HG02870 (cell line): ENCODE measurements around the gene AGTRAP.

ENCODE experiments used
- ATAC-seq: cut with Tn5 transposase; IDR thresholded peaks from one replicate; pipeline ENCODE4 v1.9.1; 2021; ENCODE audit warnings: mild to moderate bottlenecking, moderate library complexity; ENCODE audit not compliant: unreplicated experiment

The AGTRAP gene

DNA sequence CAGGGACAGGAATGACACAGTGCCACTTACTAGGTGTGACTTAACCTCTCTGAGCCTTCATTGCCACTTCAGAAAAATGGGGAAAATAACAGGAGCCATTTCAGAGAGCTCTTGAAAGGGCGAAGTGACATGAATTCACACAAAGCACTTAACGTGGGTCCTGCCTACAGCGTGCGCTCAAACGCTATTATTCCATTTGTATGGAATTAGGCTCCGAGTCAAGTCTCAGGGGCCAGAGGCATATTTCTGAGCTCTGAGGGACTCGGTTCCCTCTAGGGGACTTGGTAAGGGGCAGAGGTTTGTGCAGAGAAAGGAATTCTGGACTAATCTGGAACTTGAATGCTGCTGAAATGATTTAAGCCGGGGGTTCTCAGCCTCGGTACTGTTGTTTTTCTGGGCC, 30.3 kb upstream of the AGTRAP start:
- ATAC-seq = no peak

DNA sequence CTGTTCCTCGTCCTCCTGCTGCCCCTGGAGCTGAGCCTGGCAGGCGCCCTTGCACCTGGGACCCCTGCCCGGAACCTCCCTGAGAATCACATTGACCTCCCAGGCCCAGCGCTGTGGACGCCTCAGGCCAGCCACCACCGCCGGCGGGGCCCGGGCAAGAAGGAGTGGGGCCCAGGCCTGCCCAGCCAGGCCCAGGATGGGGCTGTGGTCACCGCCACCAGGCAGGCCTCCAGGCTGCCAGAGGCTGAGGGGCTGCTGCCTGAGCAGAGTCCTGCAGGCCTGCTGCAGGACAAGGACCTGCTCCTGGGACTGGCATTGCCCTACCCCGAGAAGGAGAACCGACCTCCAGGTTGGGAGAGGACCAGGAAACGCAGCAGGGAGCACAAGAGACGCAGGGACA, 29.6 kb upstream of the AGTRAP start:
- no peak for ATAC-seq

DNA sequence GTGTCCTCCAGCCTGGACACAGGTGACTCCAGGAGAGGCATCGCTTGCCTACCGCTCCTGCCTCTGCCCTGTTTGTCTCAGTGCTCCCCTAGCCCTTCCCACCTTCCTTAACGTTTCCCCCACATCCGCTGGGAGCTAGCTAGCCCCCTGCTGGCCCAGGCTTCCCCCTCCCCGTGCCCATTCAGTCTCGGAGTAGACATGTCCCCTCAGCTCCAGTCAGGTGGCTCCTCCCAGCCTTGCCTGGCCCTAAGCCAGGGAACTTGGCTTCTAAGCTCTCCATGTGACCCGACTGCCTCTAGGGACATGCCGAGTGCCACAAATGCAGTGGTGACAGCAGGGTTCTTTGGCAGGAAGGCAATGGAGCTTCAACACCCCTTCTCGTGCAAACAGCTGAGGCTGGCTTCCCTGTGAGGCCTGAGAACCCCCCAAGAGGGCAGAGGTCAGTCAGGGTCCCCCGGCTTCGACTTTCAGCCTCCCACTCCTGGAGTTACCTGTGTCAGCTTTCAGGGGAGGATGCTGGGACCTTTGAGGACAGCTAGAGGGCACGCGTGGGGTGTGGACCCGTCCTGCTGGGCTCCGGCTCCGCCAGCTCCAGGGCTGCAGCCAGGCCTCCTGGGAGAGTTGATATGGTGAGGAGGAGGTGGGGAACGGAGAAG, 28.2 kb upstream of the AGTRAP start:
- ATAC-seq = no peak

DNA sequence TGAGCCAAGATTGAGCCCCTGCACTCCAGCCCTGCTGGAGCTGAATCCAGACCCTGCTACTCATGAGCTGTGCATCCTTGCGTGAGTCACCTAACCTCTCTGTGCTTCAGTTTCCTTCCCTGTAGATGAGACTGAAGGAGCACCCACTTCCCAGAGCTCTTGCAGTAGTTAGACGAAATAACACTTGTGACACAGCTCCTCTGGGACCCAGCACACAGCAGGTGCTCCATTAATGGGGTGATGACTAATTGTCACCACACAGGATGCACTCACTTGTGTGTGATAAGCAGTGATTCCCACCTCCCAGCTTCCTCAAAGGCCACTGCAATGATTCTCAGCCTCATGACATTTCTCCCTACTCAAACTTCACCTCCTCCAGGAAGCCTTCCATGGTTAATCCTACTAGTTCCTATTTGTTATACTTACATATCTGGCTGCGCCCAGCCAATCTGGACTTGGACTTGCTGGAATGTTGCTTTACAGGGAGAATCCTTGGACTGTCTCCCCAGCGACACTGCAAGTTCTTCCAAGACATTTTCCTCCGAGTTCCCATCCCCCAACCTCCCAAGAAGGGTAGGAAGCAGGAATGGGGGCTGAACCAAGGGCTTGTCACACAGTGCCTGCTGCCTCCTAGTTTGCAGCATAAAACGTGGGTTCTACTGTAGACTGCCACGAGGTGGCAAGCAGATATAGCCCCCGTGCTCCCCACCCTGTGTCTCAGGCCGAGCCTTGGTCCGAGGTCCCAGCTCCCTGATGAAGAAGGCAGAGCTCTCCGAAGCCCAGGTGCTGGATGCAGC, 27.2 kb upstream of the AGTRAP start:
- ATAC-seq = no peak

DNA sequence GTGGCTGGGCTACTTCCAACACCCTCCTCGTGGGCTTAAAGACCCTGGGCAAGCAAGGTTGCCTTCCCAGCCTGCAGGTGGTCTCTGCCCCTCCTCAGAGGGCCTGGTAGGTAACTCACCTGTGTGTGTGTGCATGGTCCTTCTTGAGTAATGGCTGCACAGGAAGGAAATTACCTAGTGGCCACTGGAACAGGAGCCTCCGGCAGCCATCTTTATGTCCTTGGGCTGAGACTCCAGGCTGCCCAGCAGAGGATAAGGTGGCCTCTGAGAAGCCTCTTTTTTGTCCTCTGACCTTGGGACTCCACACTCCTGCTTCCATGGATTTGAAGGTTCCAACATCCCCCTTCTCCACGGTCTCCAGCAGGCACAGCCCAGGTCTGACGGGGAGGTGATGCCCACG, 24.4 kb upstream of the AGTRAP start:
- ATAC-seq = no peak

DNA sequence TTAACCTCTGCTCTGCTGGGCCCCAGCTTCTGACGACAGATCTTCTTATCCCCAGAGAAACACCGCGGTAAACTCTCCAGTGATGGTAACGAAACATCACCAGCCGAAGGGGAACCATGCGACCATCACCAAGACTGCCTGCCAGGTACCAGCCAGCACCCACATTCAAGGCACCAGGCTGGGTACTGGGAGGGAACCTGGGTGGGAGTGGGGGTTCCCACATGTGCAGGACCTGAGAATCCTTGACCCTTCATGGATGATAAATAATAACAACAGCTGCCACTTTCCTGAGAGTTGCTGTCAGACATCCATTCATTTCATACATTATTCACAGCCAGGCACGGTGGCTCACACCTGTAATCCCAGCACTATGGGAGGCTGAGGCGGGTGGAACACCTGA, 23.7 kb upstream of the AGTRAP start:
- ATAC-seq = no peak

DNA sequence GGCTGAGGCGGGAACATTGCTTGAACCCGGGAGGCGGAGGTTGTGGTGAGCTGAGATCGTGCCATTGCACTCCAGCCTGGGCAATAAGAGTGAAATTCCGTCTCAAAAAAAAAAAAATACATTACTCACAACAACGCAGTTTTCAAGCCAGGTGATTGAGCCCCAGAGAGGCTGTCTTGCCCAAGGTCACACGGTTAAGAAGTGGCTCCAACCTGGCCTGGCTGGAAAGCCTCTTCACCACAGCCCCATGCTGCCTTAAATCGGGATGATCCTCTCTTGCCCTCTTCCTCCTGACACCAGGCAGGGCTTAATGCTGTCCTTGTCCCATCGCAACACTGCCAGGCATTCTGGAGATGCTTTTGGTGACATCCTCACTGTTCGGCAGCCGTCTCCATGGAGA, 22.8 kb upstream of the AGTRAP start:
- ATAC-seq = no peak

DNA sequence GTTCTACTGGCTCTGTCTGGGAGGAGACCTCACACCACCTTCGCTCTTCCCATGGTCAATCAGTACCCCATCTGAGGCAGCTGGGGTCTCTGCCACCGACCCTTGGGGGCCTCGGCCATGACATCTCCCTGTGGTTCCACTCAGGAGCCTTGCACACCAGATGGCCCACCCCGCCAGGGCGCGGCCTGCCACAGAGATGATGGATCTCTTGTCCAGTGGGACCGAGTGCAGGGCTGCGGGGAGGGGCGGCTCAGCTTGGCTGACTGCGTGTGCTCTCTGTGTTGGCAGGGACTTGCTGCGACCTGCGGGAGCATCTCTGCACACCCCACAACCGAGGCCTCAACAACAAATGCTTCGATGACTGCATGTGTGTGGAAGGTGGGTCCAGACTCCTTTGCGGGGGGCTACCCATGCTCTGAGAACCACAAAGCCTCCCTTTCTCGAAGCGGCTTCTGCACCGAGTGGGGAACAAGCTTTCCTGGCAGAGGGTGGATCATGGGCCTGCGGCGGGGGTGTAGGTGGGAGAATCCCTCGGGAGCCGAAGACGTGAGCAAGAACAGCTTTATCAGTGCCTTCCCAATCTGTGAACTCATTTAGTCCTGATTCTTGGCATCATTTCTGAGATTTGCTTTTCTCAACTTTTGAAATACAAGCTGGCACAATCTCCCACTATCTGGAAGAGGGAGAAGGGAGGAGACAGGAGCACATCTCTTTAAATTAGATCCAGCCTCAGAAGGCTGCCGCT, 20.9 kb upstream of the AGTRAP start:
- ATAC-seq = no peak

DNA sequence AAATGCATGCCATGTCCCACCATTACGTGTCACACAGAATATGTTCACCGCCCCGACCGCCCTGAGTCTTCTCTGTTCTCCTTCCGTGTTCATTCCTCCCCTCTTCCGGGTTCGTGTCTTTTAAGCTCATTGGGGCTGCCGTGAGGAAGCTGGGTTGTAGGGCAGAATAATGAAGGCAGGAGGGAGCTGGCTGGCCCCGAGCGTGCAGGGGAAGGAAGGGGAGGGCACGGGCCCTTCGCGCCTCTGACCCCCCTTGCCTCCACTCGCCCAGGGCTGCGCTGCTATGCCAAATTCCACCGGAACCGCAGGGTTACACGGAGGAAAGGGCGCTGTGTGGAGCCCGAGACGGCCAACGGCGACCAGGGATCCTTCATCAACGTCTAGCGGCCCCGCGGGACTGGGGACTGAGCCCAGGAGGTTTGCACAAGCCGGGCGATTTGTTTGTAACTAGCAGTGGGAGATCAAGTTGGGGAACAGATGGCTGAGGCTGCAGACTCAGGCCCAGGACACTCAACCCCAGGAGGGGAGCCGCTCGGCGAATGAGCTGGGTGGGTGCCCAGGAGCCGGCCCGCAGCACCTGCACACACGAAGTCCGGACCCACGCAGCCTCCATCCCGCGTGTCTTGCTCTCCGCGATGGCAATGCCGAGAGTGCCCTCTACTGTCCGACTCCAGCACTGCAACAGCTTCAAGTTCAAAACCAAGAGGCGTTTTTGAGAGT, 16.5 kb upstream of the AGTRAP start:
- peak; percentile 48 for ATAC-seq

DNA sequence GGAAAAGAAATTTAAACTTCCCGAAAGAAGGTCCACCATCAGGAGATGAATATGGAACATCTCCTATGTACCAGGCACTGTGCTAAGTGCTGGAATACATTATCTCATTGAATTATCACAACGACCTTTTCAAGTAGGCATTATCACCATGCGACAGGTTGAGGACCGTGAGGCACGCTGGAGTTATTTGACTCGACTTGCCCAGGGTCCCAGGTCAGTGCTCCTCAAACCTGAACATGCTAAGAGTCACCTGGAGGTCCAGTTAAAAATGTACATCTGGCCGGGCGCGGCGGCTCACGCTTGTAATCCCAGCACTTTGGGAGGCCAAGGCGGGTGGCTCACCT, 15.9 kb upstream of the AGTRAP start:
- ATAC-seq = no peak

DNA sequence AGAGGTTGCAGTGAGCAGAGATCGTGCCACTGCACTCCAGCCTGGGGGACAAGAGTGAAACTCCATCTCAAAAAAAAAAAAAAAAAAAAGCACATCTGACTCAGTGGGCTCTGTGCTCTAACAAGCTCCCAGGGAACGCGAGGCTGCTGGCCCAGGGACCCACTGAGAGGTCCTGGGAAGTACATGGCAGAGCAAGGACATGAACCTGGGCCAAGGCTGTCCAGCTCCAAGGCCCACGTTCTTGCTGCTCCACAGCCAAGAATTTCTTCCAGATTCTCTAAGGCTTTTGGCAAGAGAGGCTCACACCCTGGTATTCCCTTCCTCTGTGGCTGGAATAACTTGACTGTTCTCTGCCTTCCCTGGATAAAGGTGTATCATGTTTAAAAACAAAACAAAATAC, 15.4 kb upstream of the AGTRAP start:
- ATAC-seq = no peak

DNA sequence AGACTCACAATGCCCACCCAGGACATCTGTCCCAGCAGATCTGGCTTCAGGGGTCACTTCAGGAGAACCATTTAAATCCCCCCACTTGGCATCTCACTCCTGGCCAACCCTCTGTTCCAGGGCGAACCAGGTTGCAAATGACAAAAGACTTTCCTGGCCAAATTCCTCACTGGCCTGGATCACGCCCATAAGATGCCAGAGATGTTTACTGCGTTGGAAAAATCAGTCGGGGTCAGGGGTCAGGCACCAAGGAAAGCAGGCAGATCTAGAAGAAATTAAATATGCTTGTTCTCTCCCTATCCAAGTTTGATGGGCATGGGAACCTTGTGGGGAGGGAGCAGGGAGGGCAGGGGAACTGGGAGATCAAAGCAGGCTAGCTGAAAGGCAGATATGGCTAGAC, 14.6 kb upstream of the AGTRAP start:
- ATAC-seq = no peak

DNA sequence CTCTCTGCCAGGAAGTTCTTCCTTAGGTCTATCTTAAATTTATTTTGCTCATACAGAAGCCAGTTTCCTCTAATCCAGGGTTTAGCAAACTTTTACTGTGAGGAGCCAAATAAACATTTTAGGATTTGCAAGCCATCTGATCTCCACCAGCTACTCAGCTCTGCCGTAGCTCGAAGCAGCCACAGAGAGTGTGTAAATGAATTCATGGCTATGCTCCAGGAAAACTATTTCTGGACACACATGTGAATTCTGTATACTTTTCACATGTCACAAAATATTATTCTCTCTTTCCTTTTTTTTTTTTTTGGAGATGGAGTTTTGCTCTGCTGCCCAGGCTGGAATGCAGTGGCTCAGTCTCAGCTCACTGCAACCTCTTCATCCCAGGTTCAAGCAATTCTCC, 13.4 kb upstream of the AGTRAP start:
- ATAC-seq = no peak

DNA sequence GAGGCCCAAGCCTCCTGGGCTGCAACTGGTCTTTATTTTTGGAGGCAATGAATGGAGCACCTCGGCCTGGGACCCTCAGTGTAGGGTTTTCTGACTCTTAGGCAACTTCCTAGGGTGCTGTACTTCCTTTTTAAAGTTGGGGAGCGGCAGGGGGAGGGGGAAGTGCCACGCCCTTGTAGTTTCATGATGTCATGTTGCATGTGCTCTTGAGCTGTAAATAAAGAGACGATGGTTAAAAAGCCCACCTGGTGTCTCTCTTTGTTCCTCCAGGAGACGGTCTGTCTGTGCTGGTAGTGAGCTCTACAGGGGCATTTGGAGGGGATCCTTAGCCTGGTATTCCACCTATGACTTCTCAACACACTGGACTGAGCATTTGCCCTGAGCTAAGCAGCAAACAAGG, 10.3 kb upstream of the AGTRAP start:
- ATAC-seq = no peak

DNA sequence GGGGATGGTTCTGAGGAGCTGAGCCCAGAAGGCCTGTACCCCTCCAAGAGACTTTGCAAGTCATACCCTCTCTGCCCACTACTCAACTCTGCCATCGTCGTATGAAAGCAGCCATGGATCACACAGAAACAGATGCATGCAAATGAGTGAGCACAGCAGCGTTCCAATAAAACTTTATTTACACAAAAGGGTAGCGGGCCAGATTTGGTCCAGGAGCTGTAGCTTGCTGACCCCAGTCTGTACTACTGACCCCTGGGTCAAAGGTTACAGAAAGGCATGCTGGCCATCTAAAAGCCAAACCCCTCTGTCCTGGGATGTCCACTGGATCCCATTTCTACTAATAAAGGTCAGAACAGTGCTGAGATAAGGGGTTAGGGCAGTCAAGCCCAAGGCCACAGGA, 8.8 kb upstream of the AGTRAP start:
- no peak for ATAC-seq

DNA sequence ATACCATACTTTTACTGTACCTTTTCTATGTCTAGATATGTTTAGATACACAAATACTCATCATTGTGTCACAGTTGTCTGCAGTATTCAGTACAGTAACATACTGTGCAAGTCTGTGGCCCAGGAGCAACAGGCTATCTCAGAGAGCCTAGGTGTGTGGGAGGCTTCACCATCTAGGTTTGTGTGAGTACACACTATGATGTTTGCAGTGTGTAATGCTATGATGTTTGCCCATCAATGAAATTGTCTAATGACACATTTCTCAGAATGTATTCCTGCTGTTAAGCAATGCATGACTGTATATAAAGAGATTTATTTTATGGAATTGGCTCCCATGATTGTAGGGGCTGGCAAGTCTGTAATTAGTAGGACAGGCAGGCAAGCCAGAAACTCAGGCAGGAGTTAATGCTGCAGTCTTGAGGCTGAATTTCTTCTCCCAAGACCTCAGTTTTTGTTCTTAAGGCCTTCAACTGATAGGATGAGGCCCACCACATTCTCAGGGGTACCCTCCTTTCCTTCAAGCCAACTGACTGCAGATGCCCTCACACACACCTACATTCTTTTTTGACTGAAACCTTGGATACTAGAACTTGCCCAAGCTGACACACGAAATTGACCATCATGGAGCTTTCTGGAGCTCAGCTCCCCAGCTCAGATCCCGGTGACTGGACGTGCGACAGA, 7.7 kb upstream of the AGTRAP start:
- ATAC-seq = no peak

DNA sequence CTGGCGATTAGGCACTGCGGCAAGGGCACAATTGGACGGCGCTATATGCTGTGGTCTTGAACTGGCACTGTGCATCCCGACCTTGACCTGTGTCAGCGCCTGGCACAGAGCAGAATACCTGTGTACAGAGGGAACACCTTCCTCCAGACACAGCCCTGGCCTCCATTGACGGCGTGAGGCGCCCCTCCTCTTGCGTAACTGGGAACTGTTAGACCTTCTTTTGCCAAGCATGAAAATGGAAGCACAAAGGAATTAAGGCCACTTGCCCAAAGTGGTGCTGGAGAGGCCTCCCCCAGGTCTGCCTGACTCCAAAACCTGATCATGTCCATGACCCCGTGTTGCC, 6.8 kb upstream of the AGTRAP start:
- ATAC-seq = no peak

DNA sequence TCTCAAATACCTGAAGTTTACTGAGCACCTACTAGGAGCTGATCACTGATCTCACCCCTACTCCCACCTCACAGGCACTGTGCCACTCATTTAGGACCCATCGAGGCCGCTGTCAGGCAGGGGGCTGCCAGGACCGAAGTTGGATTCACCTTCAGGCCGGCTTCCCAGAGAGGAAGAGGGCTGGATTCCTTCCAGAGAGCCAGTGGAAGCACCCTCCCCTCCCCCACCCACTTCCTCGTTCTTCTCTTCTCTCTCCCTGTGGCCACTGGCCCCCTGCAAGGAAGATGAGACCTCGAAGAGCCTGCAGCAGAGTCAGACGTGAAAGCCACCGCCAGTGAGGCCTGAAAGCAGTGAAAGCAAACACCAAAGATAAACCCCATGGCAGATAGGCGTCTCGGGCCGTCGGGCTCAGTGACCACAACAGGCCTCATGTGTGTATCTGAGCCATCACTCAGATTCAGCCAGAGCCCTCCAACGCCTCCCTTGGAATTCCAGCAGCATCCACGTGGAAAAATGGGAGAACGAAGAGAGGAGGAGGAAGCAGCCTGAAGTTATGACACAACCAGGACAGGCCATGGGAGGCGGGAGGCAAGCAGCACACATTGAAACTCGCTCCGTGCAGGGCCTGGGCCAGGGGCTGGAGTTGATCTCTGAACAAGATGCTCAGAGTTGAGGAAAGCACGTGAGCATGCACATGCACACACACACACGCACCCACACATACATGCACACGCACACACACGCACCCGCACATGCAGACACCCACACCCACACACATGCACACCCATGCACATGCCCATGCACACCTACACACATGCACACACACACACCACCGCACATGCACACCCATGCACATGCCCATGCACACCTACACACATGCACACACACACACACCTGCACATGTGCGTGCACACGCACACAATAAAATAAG, 6.2 kb upstream of the AGTRAP start:
- no peak for ATAC-seq

DNA sequence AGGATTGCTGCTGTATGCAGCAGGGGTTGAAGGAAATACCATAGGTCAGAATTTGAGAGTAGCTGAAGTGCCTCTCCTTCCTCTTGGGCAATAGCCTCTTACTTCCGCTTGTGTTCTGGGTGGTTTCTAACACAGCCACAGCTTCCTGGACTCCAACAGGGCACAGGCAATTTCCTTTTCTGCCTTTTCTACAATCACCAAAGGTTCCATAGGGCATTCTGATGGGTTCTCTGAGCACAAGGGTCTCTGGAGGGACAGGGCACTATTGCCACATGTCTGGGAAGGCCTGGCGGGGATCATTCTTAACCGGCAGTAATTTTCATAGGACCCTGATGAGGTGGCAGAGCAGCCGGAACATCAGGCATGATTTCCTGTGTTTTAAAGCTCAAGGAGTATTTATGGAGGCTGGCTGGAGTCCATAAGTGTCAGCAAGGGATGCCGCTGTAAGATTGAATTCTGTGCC, 5.5 kb upstream of the AGTRAP start:
- ATAC-seq = no peak
